Measurements from ENCODE around the gene PHTF1. TPM values are rescaled to one million over a fixed set of nuclear protein-coding genes. Genes with fewer than 3 reads are reported as not detected.

Gene PHTF1
- total RNA-seq, 1 experiment from 2014 or later, result 27.3 TPM

DNA sequence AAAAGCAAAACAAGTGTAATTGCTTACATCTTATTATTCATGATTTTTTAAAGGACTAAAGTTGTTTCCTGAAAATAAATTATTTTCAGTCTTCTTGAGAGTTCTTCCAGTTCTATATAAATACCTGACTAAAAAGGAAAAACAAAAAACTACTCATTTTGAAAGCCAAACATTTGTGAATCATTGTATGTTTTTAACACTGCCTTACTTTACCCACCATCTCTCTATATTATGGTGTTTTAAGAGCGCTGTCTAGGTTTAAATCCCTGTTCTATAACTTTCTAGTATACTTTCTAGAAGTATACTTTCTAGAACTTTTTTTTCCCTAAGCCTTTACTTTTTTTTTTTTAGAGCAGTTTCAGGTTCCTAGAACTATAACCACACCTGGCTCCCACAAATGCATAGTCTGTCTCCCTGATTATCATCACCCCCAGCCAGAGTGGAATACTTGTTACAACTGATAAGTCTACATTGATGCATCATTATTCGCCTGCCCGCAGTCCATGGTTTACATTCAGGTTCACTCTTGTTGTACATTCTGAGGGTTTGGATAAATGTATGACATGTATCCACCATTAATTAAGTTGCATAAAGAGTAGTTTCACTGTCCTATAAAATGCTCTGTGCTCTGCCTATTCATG, 43.2 kb upstream of the PHTF1 start:
- BruUV-seq (replicated peaks), result no TSS peak
- H2AFZ ChIP-seq (ENCODE audit: low read length), result no peak overlapping the region
- H3K4me1 ChIP-seq (ENCODE audit: insufficient read depth, low read length), result peaks cover 13% of the 10 kb centered on the region
- intact Hi-C loops (cut with micrococcal nuclease), result no loop called here
- ATAC-seq (no peak), DNase-seq (no peak)
- H3K9me2 ChIP-seq (replicated peaks; ENCODE audit: low read length), result no peaks in the 10 kb centered on the region
- CTCF ChIA-PET, result no interaction called here
- no peaks in the 10 kb centered on the region for H3F3A ChIP-seq (ENCODE audit: low read length, unreplicated experiment)
- peaks cover 15% of the 10 kb centered on the region; the same call in 1 of the 2 replicates for H4K20me1 ChIP-seq (ENCODE audit: low read length)
- H3K9ac ChIP-seq (ENCODE audit: low read length), result no peak overlapping the region
- H3K36me3 ChIP-seq (ENCODE audit: low read depth, low read length), result no peaks in the 10 kb centered on the region; the same call in 1 of the 2 replicates
- no peaks in the 10 kb centered on the region for H3K27me3 ChIP-seq (ENCODE audit: low read length)
- H3K4me3 ChIP-seq (ENCODE audit: low read length), result no peak overlapping the region
- no peaks in the 10 kb centered on the region for H3K9me3 ChIP-seq (ENCODE audit: low read length)
- H3K4me2 ChIP-seq (ENCODE audit: low read length), result no peak overlapping the region
- H3K79me2 ChIP-seq (ENCODE audit: low read length), result peaks cover 98% of the 10 kb centered on the region
- no peak overlapping the region for H3K27ac ChIP-seq (ENCODE audit: low read length)
- POLR2A ChIA-PET (ENCODE audit: unreplicated experiment), result no interaction called here
- TF ChIP-seq EZH2 (IDR thresholded peaks at IDR 0.05; ENCODE audit: low read length, unreplicated experiment) (no peak), CTCF (conservative IDR thresholded peaks at IDR 0.05; ENCODE audit: low read depth, low read length) (no peak), EZH2phosphoT487 (IDR thresholded peaks at IDR 0.05; ENCODE audit: borderline replicate concordance, low read length) (no peak)

- Histone ChIP-seq H3K27me3 (ENCODE audit: low read length) (no peaks in the 10 kb centered on the region), H3F3A (ENCODE audit: low read length, unreplicated experiment) (no peaks in the 10 kb centered on the region), H3K9me2 (replicated peaks; ENCODE audit: low read length) (no peaks in the 10 kb centered on the region), H3K4me2 (ENCODE audit: low read length) (no peak overlapping the region), H3K79me2 (ENCODE audit: low read length) (peaks cover 91% of the 10 kb centered on the region), H3K9me3 (ENCODE audit: low read length) (no peaks in the 10 kb centered on the region), H3K27ac (ENCODE audit: low read length) (no peak overlapping the region), H4K20me1 (ENCODE audit: low read length) (peaks cover 15% of the 10 kb centered on the region; the same call in 1 of the 2 replicates), H3K4me1 (ENCODE audit: insufficient read depth, low read length) (peaks cover 12% of the 10 kb centered on the region), H2AFZ (ENCODE audit: low read length) (no peak overlapping the region), H3K9ac (ENCODE audit: low read length) (no peak overlapping the region), H3K36me3 (ENCODE audit: low read depth, low read length) (peaks cover 3% of the 10 kb centered on the region; the same call in 1 of the 2 replicates), H3K4me3 (ENCODE audit: low read length) (no peak overlapping the region)
- intact Hi-C loops (cut with micrococcal nuclease), result no loop called here
- ChIA-PET CTCF (no interaction called here), POLR2A (ENCODE audit: unreplicated experiment) (no interaction called here)
- TF ChIP-seq EZH2 (IDR thresholded peaks at IDR 0.05; ENCODE audit: low read length, unreplicated experiment) (no peak), EZH2phosphoT487 (IDR thresholded peaks at IDR 0.05; ENCODE audit: borderline replicate concordance, low read length) (no peak), CTCF (conservative IDR thresholded peaks at IDR 0.05; ENCODE audit: low read depth, low read length) (no peak)
- no peak for ATAC-seq
- BruUV-seq (replicated peaks), result no TSS peak
- DNase-seq, result no peak
Observed at GRCh38 chr1:113800487-113800886, 41.2 kb upstream of the PHTF1 start.

- no peak for ATAC-seq
- POLR2A ChIA-PET (ENCODE audit: unreplicated experiment), result no interaction called here
- H3F3A ChIP-seq (ENCODE audit: low read length, unreplicated experiment), result no peaks in the 10 kb centered on the region
- H3K36me3 ChIP-seq (ENCODE audit: low read depth, low read length), result peaks cover 6% of the 10 kb centered on the region; the same call in 1 of the 2 replicates
- no peaks in the 10 kb centered on the region for H3K27me3 ChIP-seq (ENCODE audit: low read length)
- no peaks in the 10 kb centered on the region for H3K9me3 ChIP-seq (ENCODE audit: low read length)
- no peak for DNase-seq
- CTCF ChIA-PET, result no interaction called here
- peaks cover 17% of the 10 kb centered on the region for H3K4me1 ChIP-seq (ENCODE audit: insufficient read depth, low read length)
- H2AFZ ChIP-seq (ENCODE audit: low read length), result no peak overlapping the region
- H3K27ac ChIP-seq (ENCODE audit: low read length), result no peak overlapping the region
- intact Hi-C loops (cut with micrococcal nuclease), result no loop called here
- no peak for TF ChIP-seq CTCF (conservative IDR thresholded peaks at IDR 0.05; ENCODE audit: low read depth, low read length)
- no peak for TF ChIP-seq EZH2phosphoT487 (IDR thresholded peaks at IDR 0.05; ENCODE audit: borderline replicate concordance, low read length)
- no peak for TF ChIP-seq EZH2 (IDR thresholded peaks at IDR 0.05; ENCODE audit: low read length, unreplicated experiment)
- H4K20me1 ChIP-seq (ENCODE audit: low read length), result 0 out of 2 replicates have a peak, but pooled peaks cover under 1% of the 10 kb centered on the region
- H3K4me2 ChIP-seq (ENCODE audit: low read length), result no peak overlapping the region
- peaks cover 69% of the 10 kb centered on the region for H3K79me2 ChIP-seq (ENCODE audit: low read length)
- TSS peak; percentile 11 for BruUV-seq (replicated peaks)
- H3K4me3 ChIP-seq (ENCODE audit: low read length), result no peak overlapping the region
- H3K9me2 ChIP-seq (replicated peaks; ENCODE audit: low read length), result no peaks in the 10 kb centered on the region
- no peak overlapping the region for H3K9ac ChIP-seq (ENCODE audit: low read length)
Observed at GRCh38 chr1:113797472-113797871, 38.2 kb upstream of the PHTF1 start.

Measured in PC-3 (cell line).